ENCODE data around the gene RPS24.

DNA sequence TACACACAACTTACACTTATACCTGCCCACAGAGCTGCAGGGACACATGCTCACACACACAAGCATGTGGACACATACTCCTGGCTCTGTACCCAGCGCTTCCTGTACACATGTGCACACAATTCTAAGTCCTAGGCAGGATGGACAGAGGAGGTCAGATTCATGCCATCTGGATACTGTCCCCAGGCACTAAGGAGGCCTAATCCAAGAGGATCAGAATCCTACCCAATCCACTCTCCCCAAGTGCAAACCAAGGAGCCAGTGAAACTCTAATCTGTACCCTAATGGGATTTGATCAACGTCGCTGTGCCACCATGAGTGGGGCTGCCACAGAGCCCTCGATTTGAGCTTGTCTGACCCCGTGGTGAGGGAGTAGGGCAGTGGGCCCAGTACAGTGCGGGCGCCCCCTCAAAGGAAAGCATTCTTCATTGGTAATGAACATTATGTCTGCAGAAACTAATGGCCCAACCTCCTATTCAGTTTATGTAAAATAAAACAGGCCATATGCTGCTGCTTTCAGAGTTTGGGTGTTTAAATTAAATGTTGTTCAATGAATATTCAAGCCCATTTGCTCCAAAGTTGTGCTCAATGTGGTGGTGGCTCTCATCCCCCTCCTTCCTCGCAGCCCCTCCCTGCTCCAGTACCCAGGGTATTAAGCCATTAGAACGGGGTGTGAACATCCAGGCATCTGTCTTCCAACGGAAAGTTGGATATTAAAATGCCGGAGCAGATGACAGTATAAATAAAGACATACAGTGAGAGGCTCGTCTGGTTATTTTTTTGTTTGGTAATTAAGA lies 26.4 kb downstream of the RPS24 start:
- TF ChIP-seq, protein P1, sequence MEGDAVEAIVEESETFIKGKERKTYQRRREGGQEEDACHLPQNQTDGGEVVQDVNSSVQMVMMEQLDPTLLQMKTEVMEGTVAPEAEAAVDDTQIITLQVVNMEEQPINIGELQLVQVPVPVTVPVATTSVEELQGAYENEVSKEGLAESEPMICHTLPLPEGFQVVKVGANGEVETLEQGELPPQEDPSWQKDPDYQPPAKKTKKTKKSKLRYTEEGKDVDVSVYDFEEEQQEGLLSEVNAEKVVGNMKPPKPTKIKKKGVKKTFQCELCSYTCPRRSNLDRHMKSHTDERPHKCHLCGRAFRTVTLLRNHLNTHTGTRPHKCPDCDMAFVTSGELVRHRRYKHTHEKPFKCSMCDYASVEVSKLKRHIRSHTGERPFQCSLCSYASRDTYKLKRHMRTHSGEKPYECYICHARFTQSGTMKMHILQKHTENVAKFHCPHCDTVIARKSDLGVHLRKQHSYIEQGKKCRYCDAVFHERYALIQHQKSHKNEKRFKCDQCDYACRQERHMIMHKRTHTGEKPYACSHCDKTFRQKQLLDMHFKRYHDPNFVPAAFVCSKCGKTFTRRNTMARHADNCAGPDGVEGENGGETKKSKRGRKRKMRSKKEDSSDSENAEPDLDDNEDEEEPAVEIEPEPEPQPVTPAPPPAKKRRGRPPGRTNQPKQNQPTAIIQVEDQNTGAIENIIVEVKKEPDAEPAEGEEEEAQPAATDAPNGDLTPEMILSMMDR (IDR thresholded peaks at IDR 0.05; ENCODE audit: low read depth, low read length, poor library complexity, severe bottlenecking): no peak
- no peak for TF ChIP-seq EZH2phosphoT487 (IDR thresholded peaks at IDR 0.05; ENCODE audit: borderline replicate concordance, low read length)
